Upper lobe of left lung (tissue), 6 donors: ENCODE results near the gene SH3RF1. TPM values are rescaled to one million over a fixed set of nuclear protein-coding genes. Genes with fewer than 3 reads are reported as not detected.
A peak's percentile ranks its signal among the peaks of the same experiment; 100 is the strongest.

Experiments
- ATAC-seq, 2 donors: fragments of 200-7000 bp; cut with Tn5 transposase; one replicate each; pipeline ENCODE4 v1.9.1; 2022; ENCODE audit warnings: mild to moderate bottlenecking in 2 of 2, moderate library complexity in 2 of 2; ENCODE audit not compliant: low FRiP score in 2 of 2
- DNase-seq, 2 donors: peaks; one replicate each; pipeline ENCODE4 v3.0.0-alpha.2; 2019 to 2020
- H3K27ac ChIP-seq, 4 donors: fragments of 200-600 bp; sonication (generic); one replicate each; pipeline ENCODE4 v1.5.1; 2016 to 2019
- H3K27me3 ChIP-seq, 4 donors: fragments of 200-600 bp; sonication (generic); one replicate each; pipeline ENCODE4 v1.5.1; 2017 to 2019
- H3K36me3 ChIP-seq, 4 donors: fragments of 200-600 bp; sonication (generic); one replicate each; pipeline ENCODE4 v1.5.1; 2016 to 2019
- H3K4me1 ChIP-seq, 4 donors: fragments of 200-600 bp; sonication (generic); one replicate each; pipeline ENCODE4 v1.5.1; 2018 to 2019
- H3K4me3 ChIP-seq, 4 donors: fragments of 200-600 bp; sonication (generic); one replicate each; pipeline ENCODE4 v1.5.1; 2017 to 2019; ENCODE audit warnings: mild to moderate bottlenecking in 2 of 4, moderate library complexity in 1 of 4
- H3K9me3 ChIP-seq, 4 donors: fragments of 200-600 bp; sonication (generic); one replicate each; pipeline ENCODE4 v1.5.1; 2018 to 2019
- EP300 ChIP-seq, 4 donors: sonication (generic); formaldehyde crosslinking; IDR thresholded peaks; one replicate each; pipeline ENCODE4 v1.5.1; 2017; ENCODE audit warnings: antibody characterized with exemption in 4 of 4, control low read depth in 2 of 4
- POLR2A ChIP-seq, 4 donors: fragments of 450-650 bp; IDR thresholded peaks; one replicate each; pipeline ENCODE4 v1.5.1; 2016 to 2017; ENCODE audit warnings: antibody characterized with exemption in 4 of 4, mild to moderate bottlenecking in 2 of 4
- POLR2AphosphoS5 ChIP-seq, 2 donors: sonication (generic); formaldehyde crosslinking; IDR thresholded peaks; one replicate each; pipeline ENCODE4 v1.5.1; 2017; ENCODE audit warnings: antibody characterized with exemption in 2 of 2
- WGBS, 2 donors: methylation state at CpG; one replicate each; pipeline ENCODE4 v1.1.5; 2017 to 2018; 5-methylcytosine and 5-hydroxymethylcytosine counted together
- total RNA-seq, 6 donors: library from RNA; depleted of rRNA in 4 of 6; stranded (reverse); fragments of >200 nt in 4 of 6; gene quantifications; one replicate each; pipeline versions ENCODE4 v1.1.0 to v1.2.1, GENCODE V29; 2016 to 2021
- TF ChIP-seq, protein P1 (sequence below), 6 experiments: fragments of 450-650 bp in 4 of 6; fragments of 200-600 bp in 2 of 6; sonication (generic) in 2 of 6; IDR thresholded peaks; one replicate each; pipeline ENCODE4 v1.5.1; 2016 to 2019; ENCODE audit warnings: antibody characterized with exemption in 6 of 6
- donor health status: DM: no; HTN: no; CAD: no; lungs with moderate emphysema.
- donor health status: DM: no; HTN: yes; CAD: no; lungs with severe emphysema.

Gene SH3RF1
- total RNA-seq, 6 donors from 2014 or later, result 27.1 to 38.7 (median 34.3) TPM

DNA sequence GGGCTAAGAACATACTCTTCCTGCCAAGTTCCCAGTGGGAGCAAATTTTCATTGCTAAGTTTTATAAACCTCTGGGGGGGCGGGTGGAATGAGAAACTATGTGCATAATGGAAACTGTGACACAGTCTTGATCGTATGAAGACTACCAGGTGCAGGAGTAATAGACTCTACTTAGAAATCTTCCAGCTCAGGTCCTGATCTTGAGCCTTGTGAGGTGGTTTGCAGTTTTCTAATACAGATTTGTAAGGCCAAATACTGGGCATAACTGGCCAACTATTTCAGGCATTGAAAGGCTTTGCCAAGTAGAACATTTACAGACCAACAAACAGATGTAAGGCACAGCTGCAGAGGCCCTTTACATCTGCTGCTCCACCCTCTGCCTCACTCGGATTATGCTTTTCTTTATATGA is 171.0 kb downstream of the SH3RF1 start:
- no peaks in the 10 kb centered on the region for H3K9me3 ChIP-seq
- TF ChIP-seq POLR2A (IDR thresholded peaks at IDR 0.05) (no peak), EP300 (IDR thresholded peaks at IDR 0.05) (no peak), POLR2AphosphoS5 (IDR thresholded peaks at IDR 0.05) (no peak)
- TF ChIP-seq, protein P1, sequence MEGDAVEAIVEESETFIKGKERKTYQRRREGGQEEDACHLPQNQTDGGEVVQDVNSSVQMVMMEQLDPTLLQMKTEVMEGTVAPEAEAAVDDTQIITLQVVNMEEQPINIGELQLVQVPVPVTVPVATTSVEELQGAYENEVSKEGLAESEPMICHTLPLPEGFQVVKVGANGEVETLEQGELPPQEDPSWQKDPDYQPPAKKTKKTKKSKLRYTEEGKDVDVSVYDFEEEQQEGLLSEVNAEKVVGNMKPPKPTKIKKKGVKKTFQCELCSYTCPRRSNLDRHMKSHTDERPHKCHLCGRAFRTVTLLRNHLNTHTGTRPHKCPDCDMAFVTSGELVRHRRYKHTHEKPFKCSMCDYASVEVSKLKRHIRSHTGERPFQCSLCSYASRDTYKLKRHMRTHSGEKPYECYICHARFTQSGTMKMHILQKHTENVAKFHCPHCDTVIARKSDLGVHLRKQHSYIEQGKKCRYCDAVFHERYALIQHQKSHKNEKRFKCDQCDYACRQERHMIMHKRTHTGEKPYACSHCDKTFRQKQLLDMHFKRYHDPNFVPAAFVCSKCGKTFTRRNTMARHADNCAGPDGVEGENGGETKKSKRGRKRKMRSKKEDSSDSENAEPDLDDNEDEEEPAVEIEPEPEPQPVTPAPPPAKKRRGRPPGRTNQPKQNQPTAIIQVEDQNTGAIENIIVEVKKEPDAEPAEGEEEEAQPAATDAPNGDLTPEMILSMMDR (IDR thresholded peaks at IDR 0.05), result no peak
- H3K27ac ChIP-seq, result peak overlapping the region in 1 of 4 donors; percentile 30
- H3K4me3 ChIP-seq, result no peak overlapping the region
- DNase-seq, result no peak
- H3K36me3 ChIP-seq, result peaks cover 0 to 54% (median 6%) of the 10 kb centered on the region in 4 donors
- no peak for ATAC-seq
- no peaks in the 10 kb centered on the region for H3K27me3 ChIP-seq
- 58 to 76% methylated on average over 3 of the region's 3 CpGs for WGBS, 2 donors
- H3K4me1 ChIP-seq, result peaks cover 5 to 16% (median 14%) of the 10 kb centered on the region in 4 donors

DNA sequence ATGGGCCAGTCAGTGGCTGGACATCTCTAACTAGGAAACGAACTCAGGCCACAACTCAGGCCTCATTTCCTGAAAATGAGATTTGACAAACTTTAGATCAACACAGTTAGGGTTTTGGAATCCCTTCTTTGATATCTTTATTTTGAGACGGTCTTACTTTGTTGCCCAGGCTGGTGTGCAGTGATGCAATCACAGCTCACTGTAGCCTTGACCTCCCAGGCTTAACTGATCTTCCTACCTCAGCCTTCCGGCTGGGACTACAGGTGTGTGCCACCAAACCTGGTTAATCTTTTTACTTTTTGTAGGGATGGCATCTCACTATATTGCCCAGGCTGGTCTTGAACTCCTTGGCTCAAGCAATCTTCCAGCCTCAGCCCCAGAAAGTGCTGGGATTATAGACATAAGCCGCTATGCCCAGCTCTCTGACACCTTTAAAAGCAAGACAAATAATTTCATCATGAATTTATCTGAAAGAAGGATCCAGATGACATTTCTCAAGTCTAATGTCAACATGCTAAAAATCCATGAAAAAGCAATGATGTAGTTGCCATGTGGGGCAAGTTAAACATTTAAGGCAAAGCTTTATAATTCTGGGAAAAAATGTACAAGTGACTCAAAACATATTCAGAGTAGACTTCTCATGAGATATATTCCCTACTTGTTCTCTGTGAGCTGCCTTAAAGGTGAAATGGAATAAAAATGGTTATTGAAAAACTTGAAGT is 171.6 kb downstream of the SH3RF1 start:
- H3K27me3 ChIP-seq, result no peaks in the 10 kb centered on the region
- no peak for ATAC-seq
- H3K4me1 ChIP-seq, result peaks cover 3 to 16% (median 13%) of the 10 kb centered on the region in 4 donors
- WGBS, 2 donors, result 78% methylated on average over 4 of the region's 4 CpGs
- H3K27ac ChIP-seq, result peak overlapping the region in 2 of 4 donors; percentile 8 to 45
- no peak for TF ChIP-seq POLR2AphosphoS5 (IDR thresholded peaks at IDR 0.05)
- no peak for TF ChIP-seq POLR2A (IDR thresholded peaks at IDR 0.05)
- TF ChIP-seq EP300 (IDR thresholded peaks at IDR 0.05), result no peak
- TF ChIP-seq, protein P1 (IDR thresholded peaks at IDR 0.05), result no peak
- H3K9me3 ChIP-seq, result no peaks in the 10 kb centered on the region
- H3K36me3 ChIP-seq, result peaks cover 0 to 56% (median 6%) of the 10 kb centered on the region in 4 donors
- no peak overlapping the region for H3K4me3 ChIP-seq
- no peak for DNase-seq

DNA sequence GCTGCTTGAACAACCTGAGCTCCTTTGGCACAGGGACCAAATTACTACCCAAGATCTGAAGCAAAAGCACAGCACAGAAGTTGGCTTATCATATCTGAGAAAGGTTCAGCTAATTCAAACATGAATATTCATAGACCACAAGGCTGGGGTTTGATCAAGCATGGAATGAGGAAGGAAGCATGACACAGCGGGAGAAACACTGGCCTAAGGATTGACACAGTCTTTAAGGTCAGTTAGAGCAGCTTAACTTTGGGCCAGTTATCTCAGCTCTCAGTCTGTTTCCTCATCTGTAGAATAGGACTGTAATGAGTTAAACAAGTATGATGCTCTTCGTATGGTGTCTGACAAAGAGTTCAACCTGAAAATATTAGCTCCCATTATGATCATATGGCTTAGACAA is 172.2 kb downstream of the SH3RF1 start:
- peak in 1 of 2 donors; percentile 51 for ATAC-seq
- Histone ChIP-seq H3K27me3 (no peaks in the 10 kb centered on the region), H3K27ac (peak overlapping the region in 2 of 4 donors; percentile 8 to 45), H3K4me1 (peaks cover 0 to 16% (median 13%) of the 10 kb centered on the region in 4 donors), H3K36me3 (peaks cover 0 to 52% (median 6%) of the 10 kb centered on the region in 4 donors), H3K4me3 (no peak overlapping the region), H3K9me3 (no peaks in the 10 kb centered on the region)
- 57 to 64% methylated on average over 2 of the region's 2 CpGs for WGBS, 2 donors
- DNase-seq, result no peak
- TF ChIP-seq POLR2A (IDR thresholded peaks at IDR 0.05) (no peak), POLR2AphosphoS5 (IDR thresholded peaks at IDR 0.05) (no peak), EP300 (IDR thresholded peaks at IDR 0.05) (no peak)
- TF ChIP-seq, protein P1 (IDR thresholded peaks at IDR 0.05), result no peak

DNA sequence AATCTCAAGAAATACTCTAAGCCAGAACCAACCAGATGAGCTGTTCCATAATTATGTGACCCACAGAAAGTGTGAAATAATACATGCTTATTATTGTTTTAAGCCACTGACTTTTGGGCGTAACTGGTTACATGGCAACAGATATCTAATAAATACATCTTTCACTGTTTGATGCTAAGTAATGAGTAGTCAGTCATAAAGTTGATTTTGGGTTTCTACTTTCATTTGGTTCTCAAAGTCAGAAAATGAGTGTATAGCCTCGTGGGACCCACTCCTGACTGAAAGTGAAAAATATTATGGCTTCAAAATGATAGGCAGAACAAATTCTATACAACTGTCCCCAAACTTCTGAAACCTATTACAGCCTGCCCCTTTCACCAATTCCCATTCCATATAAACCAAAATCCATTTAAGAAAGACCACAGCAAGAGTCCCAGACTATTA is 172.7 kb downstream of the SH3RF1 start:
- peak overlapping the region in 1 of 4 donors; percentile 45 for H3K27ac ChIP-seq

GRCh38 chr4:169096221-169096620 is 174.5 kb downstream of the SH3RF1 start:
- no peak for ATAC-seq
- 84 to 93% methylated on average over 4 of the region's 4 CpGs for WGBS, 2 donors

More for the DNA sequence above, 172.7 kb downstream of the SH3RF1 start:
- peaks cover 0 to 16% (median 13%) of the 10 kb centered on the region in 4 donors for H3K4me1 ChIP-seq
- no peaks in the 10 kb centered on the region for H3K27me3 ChIP-seq
- no peaks in the 10 kb centered on the region for H3K9me3 ChIP-seq
- DNase-seq, result no peak
- H3K4me3 ChIP-seq, result no peak overlapping the region
- 90% methylated on average over 2 of the region's 2 CpGs for WGBS, 2 donors
- no peak for TF ChIP-seq POLR2A (IDR thresholded peaks at IDR 0.05)
- TF ChIP-seq EP300 (IDR thresholded peaks at IDR 0.05), result no peak
- no peak for ATAC-seq
- H3K36me3 ChIP-seq, result peaks cover 0 to 49% (median 6%) of the 10 kb centered on the region in 4 donors

More at GRCh38 chr4:169096221-169096620, 174.5 kb downstream of the SH3RF1 start:
- Histone ChIP-seq H3K4me1 (peaks cover 0 to 16% (median 13%) of the 10 kb centered on the region in 4 donors), H3K36me3 (peaks cover 3 to 49% (median 6%) of the 10 kb centered on the region in 4 donors), H3K27me3 (no peaks in the 10 kb centered on the region), H3K9me3 (peaks cover 0 to 5% (median 4%) of the 10 kb centered on the region in 4 donors), H3K4me3 (no peak overlapping the region), H3K27ac (no peak overlapping the region)
- DNase-seq, result no peak
- TF ChIP-seq POLR2A (IDR thresholded peaks at IDR 0.05) (no peak), POLR2AphosphoS5 (IDR thresholded peaks at IDR 0.05) (no peak), EP300 (IDR thresholded peaks at IDR 0.05) (no peak)
- TF ChIP-seq, protein P1 (IDR thresholded peaks at IDR 0.05), result no peak
